Activated CD4-positive, CD25-positive, alpha-beta regulatory T cell treated with anti-CD3 and anti-CD28 coated beads, Interleukin-2, amount 50 U/mL, for 24 hours (primary cell): ENCODE data around the gene CBARP.

Experiments used
- ATAC-seq, 2 donors: fragments of 150-1000 bp; cut with Tn5 transposase; one replicate each; pipeline ENCODE4 v1.10.0; 2021; ENCODE audit warnings: mild to moderate bottlenecking in 1 of 2, moderate library complexity in 1 of 2

CBARP gene

DNA sequence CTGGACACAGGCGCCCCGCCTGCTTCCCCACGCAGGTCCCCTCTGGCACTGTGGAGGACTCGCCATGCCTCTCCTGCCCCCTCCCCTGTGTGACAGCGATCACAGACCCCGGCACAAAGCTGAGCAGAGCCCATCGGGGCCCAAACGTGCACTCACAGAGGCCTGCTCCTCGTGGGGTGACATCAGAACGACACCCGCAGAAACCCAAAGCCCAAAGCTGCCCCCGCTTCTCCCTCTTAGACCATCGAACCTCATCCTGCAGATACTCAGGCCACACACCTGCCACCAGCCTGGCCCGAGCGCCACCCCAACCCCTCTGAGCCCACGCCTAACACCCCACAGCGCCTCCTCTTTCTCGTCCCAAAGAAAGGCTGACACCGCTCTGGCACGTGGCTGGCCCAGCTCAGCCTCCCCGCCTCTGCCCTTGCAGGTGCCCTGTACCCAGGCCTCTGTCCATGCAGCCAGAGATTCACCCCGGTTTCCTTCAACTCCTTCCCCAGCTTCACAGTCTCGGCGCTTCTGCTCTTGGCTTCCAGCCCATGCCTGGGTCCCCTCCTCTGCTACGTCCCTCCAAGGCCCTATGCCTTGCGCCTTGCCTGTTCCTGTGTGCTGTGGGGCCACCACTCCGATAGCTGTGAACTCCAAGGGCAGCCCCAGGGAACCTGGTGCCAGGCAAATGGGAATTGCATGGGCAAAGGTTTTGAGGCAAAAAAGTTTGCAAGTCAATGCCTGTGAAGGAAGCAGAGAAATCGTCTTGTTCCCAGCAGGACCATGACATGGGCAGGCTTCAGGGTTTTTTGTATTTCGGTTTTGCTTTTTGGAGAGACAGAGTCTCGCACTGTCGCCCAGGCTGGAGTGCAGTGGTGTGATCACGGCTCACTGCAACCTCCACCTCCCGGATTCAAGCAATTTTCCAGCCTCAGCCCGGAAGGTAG, 831 bp upstream of the CBARP start:
- no peak for ATAC-seq

DNA sequence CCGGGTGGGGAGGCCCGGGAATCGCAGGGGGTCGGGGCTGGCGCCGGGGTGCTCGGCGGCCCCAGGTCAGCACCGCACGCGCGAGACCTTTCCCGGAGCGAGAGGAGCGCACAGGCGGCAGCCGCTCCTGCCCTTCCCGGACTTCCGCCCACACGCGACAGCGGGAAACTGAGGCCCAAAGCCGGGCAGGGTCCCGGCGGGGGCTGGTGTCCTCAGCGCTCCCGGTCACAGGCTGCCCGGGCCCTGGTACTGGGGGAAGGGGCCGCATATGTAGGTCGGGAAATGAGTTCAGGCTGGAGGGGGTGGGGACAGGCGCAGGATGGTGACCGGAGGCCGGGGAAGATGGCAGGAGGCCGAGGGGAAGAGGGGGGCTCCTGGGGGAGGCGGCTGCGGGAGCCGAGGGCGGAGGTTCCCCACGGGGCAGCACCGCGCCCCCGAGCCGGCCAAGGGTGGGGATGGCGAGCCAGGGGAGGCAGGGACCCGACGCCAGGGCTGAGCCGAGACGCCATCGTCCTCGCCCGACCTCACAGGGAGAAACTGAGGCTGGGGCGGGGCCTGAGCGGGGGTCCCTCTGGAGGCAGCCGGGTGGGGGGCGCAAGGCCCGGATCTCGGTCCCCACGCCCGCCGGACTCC, 662 bp downstream of the CBARP start:
- no peak for ATAC-seq

DNA sequence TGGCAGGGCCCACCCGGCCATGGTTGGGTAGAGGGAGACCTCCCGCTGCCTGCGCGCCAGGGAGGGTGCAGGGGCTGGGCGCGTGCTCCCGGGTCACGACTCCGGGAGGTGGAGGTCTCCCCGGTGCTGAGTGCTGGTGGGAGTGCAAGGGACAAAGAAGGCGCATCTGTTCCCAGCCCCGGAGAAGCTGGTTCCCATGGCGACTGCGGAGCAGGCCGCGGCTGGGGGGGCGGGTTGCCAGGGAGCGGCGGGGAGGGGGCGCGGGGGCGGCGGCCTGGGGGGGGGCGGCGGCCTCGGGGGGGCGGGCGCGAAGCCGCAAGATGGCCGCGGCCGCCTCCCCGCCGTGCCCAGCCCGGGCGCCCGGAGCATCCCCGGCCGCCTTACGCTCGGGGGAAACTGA, 1.2 kb downstream of the CBARP start:
- ATAC-seq: no peak

DNA sequence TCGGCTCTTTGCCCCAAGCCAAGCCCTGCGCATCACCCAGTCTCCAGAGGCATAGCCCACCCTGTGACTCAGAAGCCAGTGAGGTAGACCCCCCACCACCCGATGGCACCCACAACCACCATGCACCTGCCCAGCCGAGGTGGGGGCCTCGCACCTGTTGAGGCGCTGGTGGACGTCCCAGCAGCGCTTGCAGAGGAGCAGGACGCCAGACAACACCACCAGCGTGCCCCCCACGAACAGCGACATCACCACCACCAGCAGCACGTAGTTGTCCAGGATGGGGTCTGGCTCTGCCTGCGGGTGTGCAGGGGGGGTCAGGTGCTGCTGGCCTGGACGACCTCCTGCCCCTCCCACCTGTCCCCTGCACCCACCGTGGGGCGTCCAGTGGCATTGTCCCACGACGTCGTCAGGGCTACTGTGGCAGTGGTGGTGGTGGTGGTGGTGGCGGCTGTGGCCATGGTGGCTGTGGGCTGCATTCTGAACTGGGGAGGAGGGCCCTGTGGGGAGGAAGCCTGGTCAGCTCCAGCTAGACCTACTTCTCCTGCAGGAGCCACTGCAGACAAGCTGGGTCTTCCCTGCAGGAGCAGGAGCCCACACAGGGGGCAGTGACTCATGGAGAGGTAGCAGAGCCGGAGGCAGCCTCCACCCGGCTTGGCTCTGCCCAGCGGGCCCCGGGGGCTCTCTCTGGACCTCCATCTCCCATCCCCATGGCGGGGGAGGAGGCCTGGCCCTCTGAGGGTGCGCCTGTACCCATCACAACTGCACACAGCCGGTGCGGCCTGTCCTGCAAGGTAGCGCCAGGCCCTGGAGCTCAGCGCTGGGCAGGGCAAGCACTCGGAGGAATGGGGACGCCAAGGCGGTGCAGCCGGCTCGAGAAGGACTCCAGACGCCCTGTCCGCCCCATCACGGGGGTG, 1.9 kb downstream of the CBARP start:
- ATAC-seq: no peak

DNA sequence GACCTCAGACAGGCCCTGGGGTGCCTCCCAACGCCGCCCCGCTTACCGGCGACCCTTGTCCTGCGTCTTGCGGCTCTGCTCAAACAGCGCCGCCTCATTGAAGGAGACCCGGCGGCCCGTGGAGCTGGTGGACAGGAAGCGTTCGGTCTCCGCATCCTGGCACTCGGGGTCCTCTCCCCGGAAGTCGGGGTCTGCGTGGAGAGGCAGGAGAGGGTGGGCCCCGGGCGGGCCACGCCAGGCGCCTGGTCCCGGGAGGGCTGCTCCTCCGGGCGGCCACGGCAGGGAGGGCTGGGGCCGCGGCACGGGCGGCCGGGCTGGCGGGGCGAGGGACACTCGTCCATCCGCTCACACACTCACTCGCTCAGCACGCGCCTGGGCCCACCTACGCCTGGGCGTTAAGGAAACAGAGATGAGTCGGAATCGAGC, 2.8 kb downstream of the CBARP start:
- ATAC-seq: no peak

DNA sequence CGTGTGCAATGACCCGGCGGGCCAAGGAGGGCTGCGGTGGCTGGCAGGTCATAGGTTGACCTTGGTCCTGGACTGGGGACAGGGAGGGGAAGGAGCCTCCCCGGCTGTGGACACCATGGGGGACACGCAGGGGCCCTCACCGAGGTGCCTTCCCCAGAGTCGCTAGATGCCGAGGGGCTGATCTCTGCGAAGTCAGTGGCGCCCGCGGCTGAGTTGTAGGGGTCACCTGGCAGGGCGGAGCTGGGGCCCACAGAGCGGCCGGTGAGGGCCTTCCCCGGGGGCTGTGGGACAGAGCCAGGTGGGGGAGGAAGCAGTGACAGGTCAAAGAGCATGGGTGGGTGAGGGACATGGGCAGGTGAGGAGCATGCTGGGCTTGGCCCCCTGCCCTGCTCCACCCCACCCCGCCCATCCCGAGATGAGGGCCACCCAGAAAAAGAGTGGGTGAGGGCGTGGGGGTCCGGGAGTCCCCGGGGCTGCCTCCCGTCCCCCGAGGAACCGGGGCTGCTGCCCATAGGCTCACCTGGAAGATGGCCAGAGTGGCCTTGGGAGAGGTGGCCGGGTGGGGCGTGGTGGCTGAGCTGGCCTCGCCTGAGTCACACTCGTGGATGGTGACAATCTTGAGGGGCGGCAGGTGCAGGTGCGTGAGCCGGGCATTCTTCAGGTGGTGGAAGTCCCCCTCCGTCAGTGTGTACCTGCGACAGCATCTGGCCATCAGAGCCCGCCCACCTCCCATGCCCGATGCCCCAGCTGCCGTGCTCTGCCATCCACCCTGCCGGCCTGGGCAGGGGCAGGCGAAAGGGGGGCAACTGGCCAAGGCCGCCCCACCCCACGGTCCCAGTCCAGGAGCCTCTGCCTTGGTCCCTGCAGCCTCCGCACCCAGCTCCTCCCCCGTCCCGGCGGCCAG, 3.5 kb downstream of the CBARP start:
- no peak for ATAC-seq

DNA sequence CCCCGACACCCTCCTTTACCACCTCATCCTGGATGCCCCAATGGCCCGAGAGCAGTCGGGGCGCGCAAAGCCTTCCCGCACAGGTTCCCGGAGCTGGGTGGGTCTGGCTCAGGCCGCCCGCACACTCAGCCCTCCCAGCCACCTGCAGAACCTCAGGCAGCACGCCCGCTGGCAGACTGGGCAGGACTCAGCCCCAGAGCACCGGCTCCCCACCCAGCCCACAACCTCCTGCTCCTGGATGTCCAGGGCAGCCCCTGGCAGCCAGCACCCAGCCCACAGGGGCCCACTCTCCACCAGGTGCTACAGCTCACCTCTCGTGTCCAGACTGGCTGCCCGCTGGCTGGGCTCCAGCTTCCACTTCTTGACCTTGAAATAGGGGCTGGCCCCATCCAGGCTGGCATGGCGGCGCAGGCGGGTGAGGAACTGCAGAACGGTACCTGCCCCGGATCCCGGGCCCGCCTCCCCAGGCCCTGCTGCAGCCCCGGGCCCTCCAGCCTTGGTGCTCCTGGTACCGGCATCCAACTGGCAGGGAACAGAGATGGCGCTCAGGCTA, 4.6 kb downstream of the CBARP start:
- no peak for ATAC-seq

DNA sequence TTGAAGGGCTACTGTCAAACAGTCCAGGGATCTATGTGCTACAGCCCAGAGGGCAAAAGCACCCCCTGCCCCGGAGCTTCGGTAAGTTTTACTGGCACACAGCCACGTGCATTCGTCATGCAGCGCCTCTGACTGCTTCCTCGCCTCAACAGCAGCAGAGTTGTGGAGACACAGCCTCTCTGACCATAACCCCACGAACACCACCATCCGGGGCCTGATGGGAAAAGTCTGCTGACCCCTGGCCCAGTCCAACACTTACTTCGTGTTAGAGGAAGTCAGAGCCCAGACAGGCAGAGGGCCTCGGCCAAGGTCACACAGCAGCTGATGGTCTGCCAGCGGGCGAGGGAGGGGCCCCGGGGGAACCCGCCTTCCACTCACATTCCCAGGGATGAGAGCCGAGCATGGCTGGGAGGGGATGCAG, 5.1 kb downstream of the CBARP start:
- ATAC-seq: no peak

DNA sequence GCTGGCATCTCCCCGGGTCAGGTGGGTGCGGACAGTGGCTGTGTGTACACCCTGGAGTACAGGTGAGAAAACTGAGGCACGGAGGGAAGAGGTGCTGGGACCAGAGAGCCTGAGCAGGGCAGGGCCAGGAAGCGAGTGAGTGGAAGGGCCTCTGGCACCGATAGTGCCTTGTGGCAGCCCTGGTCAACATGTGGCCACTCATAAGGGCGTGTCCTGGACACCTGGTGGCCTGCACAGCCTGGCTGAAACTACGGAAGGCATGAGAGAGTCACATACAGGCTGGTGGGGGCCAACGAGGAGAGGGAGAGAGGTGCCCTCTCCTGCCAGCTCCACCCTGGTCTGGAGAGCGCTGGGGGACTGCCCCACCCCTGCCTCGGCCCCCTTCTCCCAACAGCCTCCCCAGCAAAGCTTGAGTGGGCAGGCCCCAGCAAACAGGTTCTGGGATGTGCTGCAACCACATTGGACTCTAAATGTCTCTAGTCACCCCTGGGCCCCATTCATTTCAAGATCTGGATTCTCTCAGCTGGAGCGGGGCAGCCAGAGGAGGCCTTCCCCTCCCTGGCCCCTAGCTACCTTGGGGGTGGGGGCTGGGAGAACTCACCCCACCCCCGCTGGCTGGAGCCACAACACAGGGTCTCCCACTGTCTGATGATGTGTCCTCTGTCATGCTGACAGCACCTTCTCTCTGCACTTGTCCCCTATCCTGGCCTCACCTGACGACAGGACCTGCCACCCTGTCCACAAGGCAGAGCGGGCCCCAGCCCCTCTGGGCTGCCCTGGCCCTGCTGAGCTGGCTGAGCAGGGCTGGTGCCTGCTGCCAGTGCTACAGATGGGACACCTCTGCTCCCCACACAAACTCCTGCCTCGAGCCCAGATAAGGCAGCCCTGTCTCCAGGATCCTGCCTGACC, 5.8 kb downstream of the CBARP start:
- peak in 1 of 2 donors; percentile 16 for ATAC-seq

DNA sequence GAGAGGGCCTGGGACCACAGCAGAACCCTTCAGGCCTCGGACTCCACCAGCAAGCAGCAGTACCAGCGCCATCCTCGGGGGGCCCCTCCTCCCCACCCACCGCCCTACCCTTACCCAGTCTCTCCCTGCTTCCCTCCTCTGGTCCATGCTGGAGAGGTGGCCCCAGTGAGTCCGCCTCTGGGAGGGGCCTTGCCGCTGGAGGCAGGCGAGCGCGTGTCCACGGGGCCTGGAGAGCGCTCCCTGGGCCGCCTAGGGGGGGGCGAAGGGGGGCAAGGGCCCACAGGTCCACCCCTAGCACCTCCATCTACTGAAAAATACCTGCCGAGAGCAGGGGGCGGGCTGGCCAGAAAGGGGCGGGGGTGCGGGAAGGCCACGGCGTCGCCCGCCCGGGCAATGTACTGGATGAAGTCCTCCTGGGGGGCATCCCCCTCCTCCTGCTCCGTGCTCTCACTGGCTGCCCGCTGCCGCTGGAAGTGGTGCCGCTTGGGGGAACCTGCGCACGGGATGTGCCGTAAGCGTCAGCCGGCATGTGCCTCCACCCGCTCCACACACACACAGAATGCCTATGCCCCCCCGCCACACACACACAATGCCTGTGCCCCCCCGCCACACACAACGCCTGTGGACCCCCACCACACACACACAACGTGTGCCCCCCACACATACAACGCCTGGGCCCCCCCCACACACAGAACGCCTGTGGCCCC, 6.9 kb downstream of the CBARP start:
- no peak for ATAC-seq

DNA sequence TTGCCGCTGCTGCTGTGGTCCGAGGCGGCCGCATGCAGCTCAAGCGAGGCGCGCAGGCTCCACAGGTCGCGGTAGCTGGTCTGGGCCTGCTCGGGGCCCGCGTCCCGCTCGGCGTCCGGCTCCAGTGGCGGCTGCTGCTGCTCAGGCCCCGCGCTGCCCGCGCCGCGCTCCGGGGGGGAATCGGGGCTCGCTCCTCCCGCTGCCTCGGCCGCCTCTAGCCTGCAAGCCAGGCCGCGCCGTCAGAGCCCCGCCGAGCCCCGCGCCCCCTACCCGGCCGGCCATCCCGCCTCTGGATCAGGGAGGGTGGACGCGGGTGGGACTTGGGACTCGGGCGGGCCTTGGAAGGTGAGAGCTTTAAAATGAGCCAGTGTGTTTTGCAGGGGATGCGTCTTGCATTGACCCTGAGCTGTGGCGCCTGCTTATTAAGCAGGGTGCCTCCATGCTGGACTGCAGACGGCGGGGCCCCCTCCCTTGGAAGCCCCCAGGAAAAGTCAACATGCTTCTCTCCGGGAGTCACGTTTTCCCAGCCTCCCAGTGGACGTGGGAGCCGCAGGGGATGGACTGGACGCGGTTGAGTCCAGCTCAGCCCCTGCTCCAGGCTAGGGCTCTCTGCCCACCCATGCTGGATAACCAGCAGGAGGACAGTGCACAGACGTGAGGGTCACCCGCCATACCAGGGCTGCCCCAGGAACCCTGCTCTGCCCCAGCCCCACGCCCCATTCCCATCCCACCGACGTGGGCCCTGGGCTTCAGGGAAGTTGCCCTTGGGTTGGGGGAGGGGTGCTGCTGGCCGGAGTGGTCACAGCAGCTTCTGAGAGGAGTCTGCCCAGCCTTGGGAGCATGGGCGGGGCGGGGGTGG, 7.7 kb downstream of the CBARP start:
- ATAC-seq: no peak

DNA sequence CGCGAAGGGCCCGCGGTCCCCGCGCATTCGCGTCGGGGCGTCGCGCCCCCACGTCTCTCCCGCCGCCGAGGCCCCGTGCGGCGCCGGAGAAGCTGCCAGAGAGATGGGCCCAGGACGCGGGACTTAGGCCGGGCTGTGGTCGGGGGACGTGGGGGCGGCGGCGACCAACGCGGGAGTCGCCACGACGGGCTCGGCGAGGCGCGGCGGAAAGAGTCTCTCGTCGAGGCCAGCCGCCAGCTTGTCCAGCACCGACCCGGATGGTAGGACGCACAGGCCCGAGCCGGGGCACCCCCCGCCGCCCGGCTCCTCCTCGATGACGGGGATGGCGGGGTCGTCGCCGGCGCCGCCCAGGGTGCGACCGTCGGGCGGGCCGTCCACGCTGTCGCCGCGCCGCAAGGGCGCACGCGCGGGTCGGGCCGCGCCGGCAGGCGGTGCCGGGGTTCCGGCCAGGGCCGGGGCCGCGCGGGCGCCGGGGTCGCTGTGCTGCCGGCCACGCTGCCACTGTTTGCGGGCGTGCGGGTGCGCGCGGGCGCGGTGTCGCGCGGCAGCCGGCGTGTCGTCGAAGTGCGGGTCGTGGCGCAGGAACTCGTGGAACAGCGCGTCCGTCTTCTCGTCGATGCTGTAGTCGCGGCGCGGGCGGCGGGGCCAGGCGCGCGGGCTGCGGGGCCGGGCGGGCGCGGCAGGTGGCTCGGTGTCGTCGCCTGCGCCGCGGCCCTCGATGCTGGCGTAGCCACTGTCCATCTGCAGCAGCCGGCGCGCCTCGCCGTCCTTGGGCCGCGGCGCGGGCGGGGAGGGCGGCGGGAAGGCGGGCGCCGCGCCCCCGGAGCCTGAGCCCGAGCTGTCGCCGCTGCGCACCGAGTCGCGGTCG, 8.5 kb downstream of the CBARP start:
- no peak for ATAC-seq

DNA sequence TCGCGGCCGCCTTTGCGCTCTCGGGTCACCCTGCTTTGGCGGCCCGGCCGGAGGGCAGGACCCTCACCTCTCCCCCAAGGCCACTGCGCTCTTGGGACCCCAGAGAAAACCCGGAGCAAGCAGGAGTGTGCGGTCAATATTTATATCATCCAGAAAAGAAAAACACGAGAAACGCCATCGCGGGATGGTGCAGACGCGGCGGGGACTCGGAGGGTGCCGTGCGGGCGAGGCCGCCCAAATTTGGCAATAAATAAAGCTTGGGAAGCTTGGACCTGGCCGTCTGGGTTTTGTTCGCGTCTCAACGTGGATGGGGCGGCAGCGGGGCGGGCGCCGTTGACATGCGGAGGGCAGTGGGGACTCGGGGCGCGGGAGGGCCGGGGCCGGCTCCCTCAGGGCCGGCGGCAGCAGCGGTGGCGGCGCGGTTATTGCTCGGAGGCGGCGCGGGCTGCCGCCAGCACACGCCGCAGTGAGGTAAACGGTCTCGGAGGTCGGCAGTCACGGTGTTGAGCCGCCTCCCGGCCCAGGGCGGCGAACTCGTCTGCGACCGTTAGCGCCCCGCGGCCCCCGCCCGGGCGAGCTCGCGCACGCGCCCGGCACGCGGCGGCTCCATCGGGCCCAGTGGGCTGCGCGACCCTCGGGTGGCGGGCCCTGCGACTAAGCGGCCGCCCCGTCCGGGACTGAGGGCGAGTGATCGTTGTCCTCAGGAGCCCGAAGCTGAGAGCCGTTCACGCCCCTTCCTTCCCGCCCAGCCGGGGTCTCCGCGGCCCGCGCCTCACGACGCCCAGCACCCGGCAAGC, 9.4 kb downstream of the CBARP start:
- no peak for ATAC-seq

DNA sequence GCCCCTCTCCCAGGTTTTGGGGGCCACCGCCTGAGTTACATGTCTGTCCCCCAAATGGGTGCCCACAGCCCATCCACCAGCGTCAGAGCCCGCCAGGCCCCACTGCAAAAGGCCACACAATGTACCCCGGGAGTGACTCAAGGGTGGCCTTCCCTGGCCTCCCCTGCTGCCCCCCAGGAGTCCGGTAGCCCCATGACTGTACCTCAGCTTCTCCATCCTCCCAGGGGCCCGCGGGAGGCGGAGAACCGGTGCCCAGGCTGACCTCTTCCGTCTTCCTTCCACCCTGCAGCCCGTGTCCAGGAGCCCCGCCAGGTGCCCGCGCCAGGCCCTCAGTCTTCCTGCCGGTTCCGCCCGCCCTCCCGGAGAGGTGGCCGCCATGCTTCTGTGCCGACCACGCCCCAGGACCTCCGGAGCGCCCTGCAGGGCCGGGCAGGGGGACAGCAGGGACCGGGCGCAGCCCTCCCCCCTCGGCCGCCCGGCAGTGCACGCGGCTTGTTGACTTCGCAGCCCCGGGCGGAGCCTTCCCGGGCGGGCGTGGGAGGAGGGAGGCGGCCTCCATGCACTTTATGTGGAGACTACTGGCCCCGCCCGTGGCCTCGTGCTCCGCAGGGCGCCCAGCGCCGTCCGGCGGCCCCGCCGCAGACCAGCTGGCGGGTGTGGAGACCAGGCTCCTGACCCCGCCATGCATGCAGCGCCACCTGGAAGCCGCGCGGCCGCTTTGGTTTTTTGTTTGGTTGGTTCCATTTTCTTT, 10.3 kb downstream of the CBARP start:
- no peak for ATAC-seq

DNA sequence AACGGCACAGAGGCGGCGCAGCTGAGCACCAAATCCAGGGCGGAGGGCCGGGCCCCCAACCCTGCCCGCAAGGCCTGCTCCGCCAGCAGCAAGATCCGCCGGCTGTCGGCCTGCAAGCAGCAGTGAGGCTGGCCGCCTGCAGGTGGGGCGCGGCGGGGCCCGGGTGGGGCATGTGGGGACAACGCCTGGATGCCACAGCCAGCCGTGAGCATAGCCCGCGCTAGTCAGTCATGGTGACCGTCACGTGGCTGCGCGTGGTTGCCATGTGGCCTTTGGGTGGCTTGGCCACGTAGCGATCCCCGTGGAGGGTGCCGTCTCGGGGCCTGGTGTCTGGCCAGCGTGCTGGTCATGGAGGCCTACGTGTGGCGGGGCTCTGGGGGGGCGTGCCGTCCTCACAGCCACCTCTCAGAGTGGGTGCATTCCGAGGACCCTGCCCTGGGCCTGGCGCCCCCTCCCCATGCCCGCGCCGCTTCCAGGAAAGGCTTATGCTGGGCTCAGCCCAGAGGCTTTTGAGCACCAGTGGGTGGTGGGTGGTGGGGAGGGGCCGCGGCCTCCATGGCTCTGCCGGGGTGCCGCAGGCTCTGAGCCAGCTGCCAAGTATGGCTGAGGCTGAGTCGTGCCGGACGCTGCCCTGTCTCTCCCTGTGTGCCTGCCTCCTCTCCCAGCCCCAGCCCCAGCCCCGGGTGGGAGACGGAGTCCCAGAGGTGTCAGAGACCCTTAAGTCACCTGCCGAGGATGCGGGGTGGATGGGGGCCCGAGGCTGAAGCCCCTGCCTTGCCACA, 11.1 kb downstream of the CBARP start:
- no peak for ATAC-seq

DNA sequence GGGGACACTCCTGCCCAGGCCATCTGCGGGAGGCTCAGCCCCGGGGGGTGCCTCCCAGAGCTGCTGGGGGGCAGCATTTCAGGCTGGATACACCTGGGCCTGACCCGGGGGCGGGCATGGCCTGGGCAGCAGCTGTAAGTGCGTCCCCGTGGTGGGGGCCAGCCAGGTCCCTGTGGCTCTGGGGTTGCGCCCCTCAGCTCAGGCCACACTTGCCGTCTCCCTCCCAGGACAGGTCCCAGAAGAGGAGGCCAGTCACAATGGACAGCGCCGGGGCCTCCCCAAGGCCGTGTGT, 11.6 kb downstream of the CBARP start:
- no peak for ATAC-seq
